WI38 (cell line): Measurements from ENCODE around the gene PMS1.
"Not testable (repeated sequence)": the region's sequence is repeated elsewhere in the genome, so short reads cannot be mapped to it uniquely, and the experiment has no call there.

Experiments used
- H3K4me3 ChIP-seq: 2 replicates; pipeline ENCODE4 v1.5.1; 2011; ENCODE audit warnings: low read depth, mild to moderate bottlenecking, control low read depth, low read length
- CTCF ChIP-seq: IDR thresholded peaks from 2 replicates; pipeline ENCODE4 v1.5.1; 2012; ENCODE audit warnings: low read depth, mild to moderate bottlenecking, control low read depth, low read length

PMS1 gene

GRCh38 chr2:189783927-189784867 is at the start of gene PMS1, which contains the start of gene ORMDL1:
Gene PMS1, plus strand, starts transcription at chr2:189784450. Its CDS starts 7,360 bp downstream, at chr2:189791810.
Gene ORMDL1, minus strand, starts transcription at chr2:189784339. Its CDS starts 1,744 bp downstream, at chr2:189782595.
- H3K4me3 ChIP-seq, result peak within 1 kb of the TSS; percentile 77
- no peak for TF ChIP-seq CTCF

- no peak overlapping the region for H3K4me3 ChIP-seq
- peak; percentile 63 for TF ChIP-seq CTCF
Observed at GRCh38 chr2:189751080-189751658, 33.1 kb upstream of the PMS1 start.

GRCh38 chr2:189756311-189756952 is 27.8 kb upstream of the PMS1 start:
- H3K4me3 ChIP-seq, result no peak overlapping the region
- TF ChIP-seq CTCF, result no peak

GRCh38 chr2:189760154-189760553 is 24.1 kb upstream of the PMS1 start:
- H3K4me3 ChIP-seq, result not testable (repeated sequence)

GRCh38 chr2:189762229-189762550 is 22.1 kb upstream of the PMS1 start:
- TF ChIP-seq CTCF, result no peak
- peak overlapping the region; percentile 80 for H3K4me3 ChIP-seq

GRCh38 chr2:189762551-189763298 is 21.5 kb upstream of the PMS1 start, which contains the start of gene OSGEPL1:
Gene OSGEPL1, minus strand, starts transcription at chr2:189762792. Its CDS starts 1,152 bp downstream, at chr2:189761640.
- peak; percentile 44; the same call in 1 of the 2 replicates for TF ChIP-seq CTCF
- H3K4me3 ChIP-seq, result peak within 1 kb of the TSS; percentile 80
